Measurements from ENCODE around the gene FBH1. TPM values are rescaled to one million over a fixed set of nuclear protein-coding genes. Genes with fewer than 3 reads are reported as not detected.
A peak's percentile ranks its signal among the peaks of the same experiment; 100 is the strongest.
"Not testable (repeated sequence)": the region's sequence is repeated elsewhere in the genome, so short reads cannot be mapped to it uniquely, and the experiment has no call there.

Gene FBH1
- total RNA-seq, 2 experiments from 2014 or later = 62.6 to 64.4 TPM

DNA sequence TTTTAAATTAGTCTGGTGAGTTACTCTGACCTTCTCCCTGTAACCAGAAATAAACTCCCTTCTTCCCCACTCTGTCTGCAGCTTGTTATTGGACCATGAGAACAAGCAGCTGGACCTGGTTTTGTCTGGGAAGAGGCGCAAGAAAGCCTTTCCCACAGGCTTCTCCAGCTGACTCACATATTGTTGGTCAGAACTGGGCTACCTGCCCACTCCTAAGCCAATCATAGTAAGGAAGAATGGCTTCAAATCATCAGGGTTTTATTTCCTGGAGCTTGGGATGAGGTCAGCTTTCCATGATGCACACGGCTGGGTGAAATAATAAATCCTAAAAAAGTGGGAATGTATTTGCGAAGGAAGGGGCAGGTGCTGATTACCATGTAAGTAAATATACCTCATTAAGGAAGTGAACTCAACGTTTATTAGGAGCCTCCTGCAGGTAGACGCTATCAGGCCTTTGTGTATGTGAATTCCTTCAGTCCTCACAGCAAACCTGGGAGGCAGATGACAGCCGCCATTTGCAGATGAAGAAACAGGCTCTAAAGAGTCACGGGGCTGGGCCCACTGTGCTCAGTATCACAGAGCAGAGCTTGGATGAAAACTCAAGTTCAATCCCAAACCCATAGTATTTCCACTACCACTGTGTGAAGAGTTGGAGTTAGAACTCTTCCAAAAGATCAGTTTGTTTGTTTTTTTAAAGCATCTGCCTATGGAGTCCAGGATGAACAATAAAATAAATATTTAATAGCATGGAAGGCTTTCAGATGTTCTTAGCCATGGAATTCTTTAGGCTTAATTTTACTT, 54.5 kb downstream of the FBH1 start:
- peaks cover 11% of the 10 kb centered on the region for H3K4me1 Mint-ChIP-seq (ENCODE audit: low read depth)
- POLR2A ChIA-PET = no interaction called here
- H3K27ac Mint-ChIP-seq = no peak overlapping the region
- H3K9me3 Mint-ChIP-seq (ENCODE audit: insufficient read depth) = no peaks in the 10 kb centered on the region
- H3K4me3 Mint-ChIP-seq = no peak overlapping the region
- CTCF ChIA-PET = no interaction called here
- DNase-seq = no peak
- no peak for ATAC-seq
- H3K36me3 Mint-ChIP-seq (ENCODE audit: low read depth) = no peaks in the 10 kb centered on the region
- no peaks in the 10 kb centered on the region for H3K27me3 Mint-ChIP-seq (ENCODE audit: low read depth)

DNA sequence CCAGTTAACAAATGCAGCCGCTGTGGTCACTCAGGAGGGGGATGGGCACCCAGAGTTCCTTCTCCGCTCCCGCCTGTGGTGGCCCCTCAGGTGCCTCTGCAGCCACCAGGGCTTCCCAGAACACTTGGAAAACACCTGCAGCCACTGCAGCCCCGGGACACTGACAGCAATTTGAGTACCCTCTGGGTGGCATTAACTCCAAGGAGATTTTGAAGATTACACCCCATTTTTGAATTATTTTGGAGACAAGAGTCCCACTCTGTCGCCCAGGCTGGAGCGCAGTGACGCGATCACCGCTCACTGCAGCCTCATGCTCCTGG, 55.1 kb downstream of the FBH1 start:
- H3K27ac Mint-ChIP-seq = no peak overlapping the region
- ATAC-seq (no peak), DNase-seq (no peak)
- ChIA-PET CTCF (no interaction called here), POLR2A (no interaction called here)
- no peak overlapping the region for H3K4me3 Mint-ChIP-seq
- peaks cover 11% of the 10 kb centered on the region for H3K4me1 Mint-ChIP-seq (ENCODE audit: low read depth)
- H3K27me3 Mint-ChIP-seq (ENCODE audit: low read depth) = no peaks in the 10 kb centered on the region
- no peaks in the 10 kb centered on the region for H3K36me3 Mint-ChIP-seq (ENCODE audit: low read depth)
- no peaks in the 10 kb centered on the region for H3K9me3 Mint-ChIP-seq (ENCODE audit: insufficient read depth)

DNA sequence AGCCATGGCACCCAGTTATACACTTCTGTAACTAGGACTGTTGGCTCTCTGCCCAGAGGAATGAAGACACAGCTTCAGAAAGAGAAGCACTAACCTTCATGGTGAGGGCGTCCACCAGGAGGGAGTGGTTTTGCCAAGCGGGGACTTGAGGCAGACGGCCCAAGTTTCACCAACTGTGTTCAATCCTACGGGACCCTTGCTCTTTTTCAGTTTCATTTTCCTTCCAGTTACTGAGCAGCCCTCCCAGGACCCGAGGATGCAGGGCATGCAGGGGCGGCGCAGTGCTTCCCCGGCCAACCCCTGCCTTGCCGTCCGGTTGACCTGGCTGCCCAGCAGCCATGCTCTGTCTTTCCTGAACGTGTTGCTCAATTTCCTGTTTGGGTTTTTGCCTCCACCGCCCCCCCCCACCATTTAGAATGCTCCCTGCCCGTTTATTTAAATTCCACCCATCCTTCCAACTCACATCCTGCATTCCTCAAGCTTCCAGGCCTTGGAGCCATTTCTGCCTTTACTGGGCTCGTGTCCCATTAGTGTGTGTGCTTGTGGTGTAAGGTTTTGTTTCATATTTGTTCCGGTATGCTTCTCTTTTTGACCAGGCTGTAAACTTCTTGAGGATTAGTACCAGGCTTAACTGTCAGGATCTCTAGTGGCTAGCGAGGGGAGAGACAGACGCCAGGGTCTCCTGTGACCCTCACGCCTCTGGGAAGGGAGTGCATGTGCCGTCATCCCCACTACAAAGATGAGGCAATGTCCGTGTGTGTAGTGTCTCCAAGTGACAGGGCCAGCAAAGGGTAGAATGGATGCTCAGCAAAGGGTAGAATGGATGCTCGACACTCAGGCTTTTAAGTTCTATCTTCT, 55.7 kb downstream of the FBH1 start:
- Mint-ChIP-seq H3K4me1 (ENCODE audit: low read depth) (peaks cover 11% of the 10 kb centered on the region), H3K36me3 (ENCODE audit: low read depth) (no peaks in the 10 kb centered on the region), H3K27me3 (ENCODE audit: low read depth) (no peaks in the 10 kb centered on the region), H3K9me3 (ENCODE audit: insufficient read depth) (no peaks in the 10 kb centered on the region), H3K4me3 (no peak overlapping the region), H3K27ac (no peak overlapping the region)
- CTCF ChIA-PET = no interaction called here
- DNase-seq = no peak
- POLR2A ChIA-PET = no interaction called here
- no peak for ATAC-seq

DNA sequence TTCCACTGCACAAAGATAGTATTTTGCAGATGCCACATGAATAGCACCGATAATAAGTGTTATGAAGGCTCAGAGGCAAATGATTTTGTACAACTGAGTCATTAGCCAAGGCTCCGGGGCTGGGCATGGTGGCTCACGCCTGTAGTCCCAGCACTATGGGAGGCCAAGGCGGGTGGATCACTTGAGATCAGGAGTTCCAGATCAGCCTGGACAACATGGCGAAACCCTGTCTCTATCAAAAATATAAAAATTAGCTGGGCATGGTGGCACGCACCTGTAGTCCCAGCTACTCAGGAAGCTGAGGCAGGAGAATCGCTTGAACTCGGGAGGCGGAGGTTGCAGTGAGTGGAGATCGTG, 56.4 kb downstream of the FBH1 start:
- H3K4me1 Mint-ChIP-seq (ENCODE audit: low read depth) = peaks cover 11% of the 10 kb centered on the region
- H3K27me3 Mint-ChIP-seq (ENCODE audit: low read depth); POLR2A ChIA-PET; H3K36me3 Mint-ChIP-seq (ENCODE audit: low read depth); DNase-seq; CTCF ChIA-PET; H3K27ac Mint-ChIP-seq; ATAC-seq; H3K4me3 Mint-ChIP-seq; H3K9me3 Mint-ChIP-seq (ENCODE audit: insufficient read depth): not testable (repeated sequence)

DNA sequence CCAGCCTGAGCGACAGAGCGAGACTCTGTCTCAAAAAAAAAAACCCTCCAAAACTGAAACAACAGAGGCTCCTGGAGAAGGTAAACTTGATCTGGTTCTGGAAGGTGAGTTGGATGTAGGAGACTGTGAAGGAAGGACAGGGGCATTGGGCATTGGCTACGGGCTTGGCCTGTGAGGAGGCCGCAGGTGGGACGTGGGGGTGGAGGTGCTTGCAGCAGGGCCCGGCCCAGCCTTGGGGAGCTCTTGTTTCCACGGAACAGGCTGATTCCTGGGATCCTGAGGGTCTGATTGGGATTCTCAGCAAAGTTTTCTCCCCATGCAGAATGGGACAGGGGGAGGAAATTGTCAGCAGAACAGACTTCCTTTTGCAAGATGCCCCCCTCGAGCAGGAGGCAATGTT, 56.7 kb downstream of the FBH1 start:
- DNase-seq (no peak), ATAC-seq (no peak)
- no peaks in the 10 kb centered on the region for H3K27me3 Mint-ChIP-seq (ENCODE audit: low read depth)
- H3K9me3 Mint-ChIP-seq (ENCODE audit: insufficient read depth) = no peaks in the 10 kb centered on the region
- H3K4me3 Mint-ChIP-seq = no peak overlapping the region
- POLR2A ChIA-PET = no interaction called here
- peaks cover 11% of the 10 kb centered on the region for H3K4me1 Mint-ChIP-seq (ENCODE audit: low read depth)
- CTCF ChIA-PET = no interaction called here
- no peak overlapping the region for H3K27ac Mint-ChIP-seq
- no peaks in the 10 kb centered on the region for H3K36me3 Mint-ChIP-seq (ENCODE audit: low read depth)

DNA sequence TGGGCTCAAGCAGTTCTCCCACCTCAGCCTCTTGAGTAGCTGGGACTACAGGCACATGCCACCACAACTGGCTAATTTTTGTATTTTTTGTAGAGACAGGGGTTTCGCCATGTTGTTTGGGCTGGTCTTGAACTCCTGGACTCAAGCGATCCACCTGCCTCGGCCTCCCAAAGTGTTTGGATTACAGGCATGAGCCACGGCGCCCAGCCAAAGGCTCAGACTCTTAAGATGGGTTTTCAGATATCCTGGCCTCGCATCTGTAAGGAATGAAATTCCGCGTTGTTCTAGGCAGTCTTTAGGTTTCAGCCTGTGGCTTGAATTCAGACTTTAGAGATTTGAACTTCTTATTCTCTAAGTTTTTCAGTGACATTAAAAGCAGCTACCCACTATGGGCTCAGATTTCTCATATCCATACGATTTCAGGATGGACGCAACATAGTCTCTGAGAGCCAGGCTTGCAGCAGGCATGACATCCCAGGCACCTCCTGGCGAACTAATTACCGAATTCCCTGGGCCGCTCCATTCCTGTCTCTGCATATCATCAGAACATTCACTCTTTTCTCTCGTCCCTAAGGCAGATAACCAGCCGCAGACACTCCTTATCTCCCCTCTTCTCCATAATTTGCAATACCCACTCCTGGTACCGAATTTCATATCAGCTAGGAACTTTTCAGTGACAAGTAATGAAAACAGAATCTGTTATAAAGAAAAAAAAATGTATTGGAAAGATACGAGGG, 57.6 kb downstream of the FBH1 start:
- H3K4me3 Mint-ChIP-seq = no peak overlapping the region
- no peak for DNase-seq
- POLR2A ChIA-PET = no interaction called here
- H3K27ac Mint-ChIP-seq = no peak overlapping the region
- H3K27me3 Mint-ChIP-seq (ENCODE audit: low read depth) = no peaks in the 10 kb centered on the region
- CTCF ChIA-PET = no interaction called here
- no peaks in the 10 kb centered on the region for H3K9me3 Mint-ChIP-seq (ENCODE audit: insufficient read depth)
- peaks cover 2% of the 10 kb centered on the region for H3K36me3 Mint-ChIP-seq (ENCODE audit: low read depth)
- no peak for ATAC-seq
- H3K4me1 Mint-ChIP-seq (ENCODE audit: low read depth) = peaks cover 11% of the 10 kb centered on the region

DNA sequence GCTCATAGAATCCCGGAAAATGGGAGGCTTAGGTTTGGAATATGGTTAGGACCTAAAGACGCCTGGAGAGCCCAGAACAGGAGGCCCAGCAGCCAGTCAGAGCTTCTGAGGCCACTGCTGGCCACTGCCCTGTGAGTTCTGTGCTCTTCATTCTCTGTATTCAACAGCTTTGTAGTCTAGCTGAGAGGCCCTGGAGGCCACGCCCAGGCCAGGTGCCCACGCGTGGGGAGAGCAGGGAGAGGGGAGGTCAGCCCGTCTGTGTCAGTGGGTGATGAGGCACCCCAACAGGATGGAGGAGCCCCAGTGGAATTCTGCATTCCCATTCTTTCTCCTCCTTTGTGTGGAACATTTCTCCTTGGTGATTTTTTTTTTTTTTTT, 58.2 kb downstream of the FBH1 start:
- Mint-ChIP-seq H3K4me1 (ENCODE audit: low read depth) (peaks cover 11% of the 10 kb centered on the region), H3K27me3 (ENCODE audit: low read depth) (no peaks in the 10 kb centered on the region), H3K9me3 (ENCODE audit: insufficient read depth) (no peaks in the 10 kb centered on the region), H3K36me3 (ENCODE audit: low read depth) (peaks cover 5% of the 10 kb centered on the region), H3K27ac (no peak overlapping the region), H3K4me3 (no peak overlapping the region)
- CTCF ChIA-PET = no interaction called here
- ATAC-seq = no peak
- POLR2A ChIA-PET = no interaction called here
- no peak for DNase-seq

DNA sequence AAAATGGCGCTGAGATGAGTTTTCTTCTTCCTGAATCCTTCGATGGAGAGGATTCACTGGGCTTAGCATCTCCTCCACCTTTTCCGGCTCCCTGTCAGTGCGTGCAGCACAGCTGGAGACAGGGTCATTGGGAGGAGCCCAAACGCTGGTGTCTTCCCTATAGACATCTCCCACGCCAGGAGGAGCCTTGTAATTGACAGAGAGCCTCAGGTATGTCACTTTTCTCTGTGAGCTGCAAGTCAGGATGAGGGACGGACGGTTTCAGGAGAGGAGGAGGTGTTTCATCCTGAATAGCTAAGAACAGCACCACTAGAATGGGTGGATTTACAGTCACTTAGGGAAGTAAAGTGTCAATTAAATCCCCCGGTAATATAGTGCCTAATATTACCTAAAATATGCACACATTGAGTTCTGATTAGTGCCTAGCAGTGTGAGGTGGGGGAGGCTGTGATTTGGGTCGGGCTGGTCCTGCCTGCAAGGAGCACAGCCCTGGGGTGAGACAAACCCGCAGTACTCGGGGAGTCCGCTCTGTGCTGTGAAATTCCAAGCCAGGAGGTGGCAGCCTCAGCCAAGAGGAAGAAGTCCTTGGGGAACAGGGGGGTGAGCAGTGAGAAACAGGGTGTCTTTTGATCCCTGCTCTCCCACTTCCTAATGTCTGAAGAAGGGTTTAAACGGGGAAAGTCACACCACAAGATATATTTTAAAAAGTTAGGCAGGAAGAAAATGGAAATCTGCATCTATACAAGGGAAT, 59.1 kb downstream of the FBH1 start:
- Mint-ChIP-seq H3K9me3 (ENCODE audit: insufficient read depth) (no peaks in the 10 kb centered on the region), H3K27me3 (ENCODE audit: low read depth) (no peaks in the 10 kb centered on the region), H3K36me3 (ENCODE audit: low read depth) (peaks cover 10% of the 10 kb centered on the region), H3K4me3 (no peak overlapping the region), H3K27ac (no peak overlapping the region), H3K4me1 (ENCODE audit: low read depth) (peaks cover 11% of the 10 kb centered on the region)
- ATAC-seq = no peak
- CTCF ChIA-PET = no interaction called here
- POLR2A ChIA-PET = no interaction called here
- DNase-seq = peak; percentile 41

DNA sequence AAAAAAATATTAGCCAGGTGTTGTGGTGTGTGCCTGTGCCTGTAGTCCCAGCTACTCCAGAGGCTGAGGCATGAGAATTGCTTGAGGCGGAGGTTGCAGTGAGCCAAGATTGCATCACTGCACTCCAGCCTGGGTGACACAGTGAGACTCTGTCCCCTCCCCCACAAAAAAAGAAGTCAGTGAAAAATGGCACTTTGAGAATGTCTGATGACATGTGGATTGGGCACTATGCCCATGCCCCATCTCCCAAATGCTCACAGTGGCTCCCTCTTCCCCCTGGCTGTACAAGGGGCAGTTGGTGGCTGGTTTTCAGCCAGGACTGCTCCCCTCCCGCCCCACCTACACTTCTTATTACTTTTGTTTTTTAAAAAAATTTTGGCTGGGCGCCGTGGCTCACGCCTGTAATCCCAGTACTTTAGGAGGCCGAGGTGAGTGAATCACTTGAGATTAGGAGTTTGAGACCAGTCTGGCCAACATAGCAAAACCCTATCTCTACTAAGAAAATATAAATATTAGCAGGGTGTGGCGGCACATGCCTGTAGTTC, 61.2 kb downstream of the FBH1 start:
- no peak for DNase-seq
- Mint-ChIP-seq H3K36me3 (ENCODE audit: low read depth) (peaks cover 11% of the 10 kb centered on the region), H3K27me3 (ENCODE audit: low read depth) (no peaks in the 10 kb centered on the region), H3K4me1 (ENCODE audit: low read depth) (no peaks in the 10 kb centered on the region), H3K4me3 (no peak overlapping the region), H3K27ac (no peak overlapping the region), H3K9me3 (ENCODE audit: insufficient read depth) (no peaks in the 10 kb centered on the region)
- ChIA-PET CTCF (no interaction called here), POLR2A (no interaction called here)
- no peak for ATAC-seq

DNA sequence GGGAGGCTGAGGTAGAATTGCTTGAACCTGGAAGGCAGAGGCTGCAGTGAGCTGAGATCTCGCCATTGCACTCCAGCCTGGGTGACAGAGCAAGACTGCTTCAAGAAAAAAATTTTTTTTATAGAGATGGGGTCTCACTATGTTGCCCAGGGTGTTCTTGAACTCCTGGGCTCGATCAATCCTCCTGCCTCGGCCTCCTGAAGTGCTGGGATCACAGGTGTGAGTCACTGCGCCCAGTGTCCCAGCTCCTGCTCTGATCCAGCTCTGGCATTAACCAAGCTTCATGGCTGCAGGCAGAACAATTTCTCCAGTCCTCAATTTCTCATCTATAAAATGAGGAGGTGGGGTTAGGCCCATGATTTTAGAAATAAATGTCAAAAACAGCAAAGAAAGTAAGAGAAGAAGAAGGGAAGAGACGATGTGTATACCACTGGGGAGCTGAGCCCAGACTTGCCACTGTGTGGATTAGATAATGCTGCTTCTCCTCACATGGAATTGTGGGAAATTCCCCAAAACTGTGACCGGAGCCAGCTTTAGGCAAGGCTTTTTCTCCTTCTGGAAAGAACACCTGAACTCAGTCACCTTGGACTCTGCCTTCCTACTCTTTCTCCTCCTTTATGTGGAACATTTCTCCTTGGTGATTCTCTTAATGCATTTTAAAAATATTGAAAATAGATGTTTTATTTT, 61.8 kb downstream of the FBH1 start:
- ChIA-PET CTCF (no interaction called here), POLR2A (no interaction called here)
- no peaks in the 10 kb centered on the region for H3K4me1 Mint-ChIP-seq (ENCODE audit: low read depth)
- ATAC-seq (no peak), DNase-seq (no peak)
- no peaks in the 10 kb centered on the region for H3K27me3 Mint-ChIP-seq (ENCODE audit: low read depth)
- H3K36me3 Mint-ChIP-seq (ENCODE audit: low read depth) = peaks cover 18% of the 10 kb centered on the region
- H3K27ac Mint-ChIP-seq = no peak overlapping the region
- H3K9me3 Mint-ChIP-seq (ENCODE audit: insufficient read depth) = no peaks in the 10 kb centered on the region
- H3K4me3 Mint-ChIP-seq = no peak overlapping the region

DNA sequence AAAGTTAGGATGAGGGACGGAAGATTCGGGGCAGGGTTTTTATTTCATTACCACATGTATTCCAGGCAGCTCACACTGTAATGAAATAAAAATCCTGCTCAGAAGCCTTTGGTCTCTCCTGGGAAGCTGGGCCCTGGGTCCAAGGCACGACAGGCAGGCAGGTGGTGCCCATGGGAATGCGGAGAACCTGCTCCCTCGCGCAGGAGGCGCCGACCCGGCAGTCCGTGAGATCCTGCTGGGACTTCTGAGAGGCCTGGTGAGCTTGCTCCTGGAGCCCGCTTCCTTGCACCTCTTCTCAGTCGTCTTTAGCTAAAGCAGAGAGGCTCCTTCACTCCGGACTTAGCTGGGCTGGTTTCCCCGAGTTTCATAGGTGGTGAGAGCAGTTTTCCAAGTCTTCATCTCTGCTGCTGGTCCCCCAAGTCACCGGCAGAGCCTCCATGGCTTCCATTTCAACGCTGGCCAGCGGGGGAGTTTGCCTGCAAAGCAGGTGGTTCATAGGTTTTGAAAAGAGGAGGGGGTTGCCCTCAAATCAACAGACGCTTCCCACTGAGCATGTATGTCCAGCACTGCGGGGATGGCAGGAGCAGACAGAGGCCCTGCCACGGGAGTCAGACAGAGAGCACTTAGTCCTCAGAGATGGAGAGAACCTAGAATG, 62.8 kb downstream of the FBH1 start:
- ChIA-PET POLR2A (interaction anchor here (1.2 kb wide), 1 partner anchor 23 kb away, joined by 3 read pairs; no protein-coding TSS in a partner anchor), CTCF (no interaction called here)
- H3K27ac Mint-ChIP-seq = no peak overlapping the region
- peaks cover 19% of the 10 kb centered on the region for H3K36me3 Mint-ChIP-seq (ENCODE audit: low read depth)
- ATAC-seq (no peak), DNase-seq (no peak)
- no peaks in the 10 kb centered on the region for H3K4me1 Mint-ChIP-seq (ENCODE audit: low read depth)
- H3K27me3 Mint-ChIP-seq (ENCODE audit: low read depth) = no peaks in the 10 kb centered on the region
- H3K4me3 Mint-ChIP-seq = no peak overlapping the region
- no peaks in the 10 kb centered on the region for H3K9me3 Mint-ChIP-seq (ENCODE audit: insufficient read depth)

Measured in activated CD8-positive, alpha-beta T cell treated with anti-CD3 and anti-CD28 coated beads, Interleukin-2, amount 10 ng/mL, durations not matched to agents 7 days and 5 days (primary cell).